C4-2B (cell line): ENCODE results near the gene PRUNE2.

Experiments used
- H3K27ac ChIP-seq: fragments of 450-650 bp; 2 replicates; pipeline ENCODE4 v1.5.1; 2017
- ZFX ChIP-seq: fragments of 450-650 bp; IDR thresholded peaks from 2 replicates; pipeline ENCODE4 v1.6.1; 2017
- TF ChIP-seq, protein P1 (sequence below): fragments of 450-650 bp; conservative IDR thresholded peaks from 2 replicates; pipeline ENCODE4 v1.5.1; 2017; ENCODE audit warnings: mild to moderate bottlenecking

PRUNE2 gene

DNA sequence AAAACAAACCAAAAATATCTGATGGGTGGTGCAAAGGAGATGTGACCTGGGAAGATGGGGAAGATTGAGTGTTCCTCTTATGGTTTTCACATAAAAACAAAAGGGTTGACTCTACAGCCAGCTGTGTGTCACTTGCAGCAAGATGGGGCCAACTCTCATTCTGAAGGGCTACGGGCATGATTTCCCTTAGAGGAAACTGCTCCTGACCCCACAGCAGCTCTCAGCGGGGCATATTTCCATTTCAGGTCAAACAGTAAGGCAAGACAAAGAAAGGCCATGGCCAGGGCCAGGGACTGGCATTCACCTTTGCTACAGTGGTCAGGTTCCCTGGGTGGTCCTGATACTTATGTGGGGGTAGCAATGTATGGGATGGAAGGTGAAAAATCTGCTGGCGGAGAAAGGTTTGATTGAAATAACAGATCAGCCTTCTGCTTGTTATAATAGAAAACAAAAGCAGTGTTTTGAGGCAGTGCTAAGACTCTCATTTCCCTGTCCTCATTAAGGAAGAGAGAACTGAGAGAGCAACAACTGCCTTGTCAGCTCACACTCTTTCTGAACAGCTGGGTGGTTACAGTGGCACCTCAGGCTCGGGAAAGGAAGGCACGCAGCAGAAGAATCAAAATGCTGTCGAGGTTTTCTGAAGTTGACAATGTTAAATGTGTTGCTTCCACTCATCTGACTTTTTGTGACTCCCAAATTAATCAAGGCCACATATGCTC, 262.4 kb downstream of the PRUNE2 start:
- H3K27ac ChIP-seq, result no peak overlapping the region
- TF ChIP-seq ZFX, result no peak
- TF ChIP-seq, protein P1, sequence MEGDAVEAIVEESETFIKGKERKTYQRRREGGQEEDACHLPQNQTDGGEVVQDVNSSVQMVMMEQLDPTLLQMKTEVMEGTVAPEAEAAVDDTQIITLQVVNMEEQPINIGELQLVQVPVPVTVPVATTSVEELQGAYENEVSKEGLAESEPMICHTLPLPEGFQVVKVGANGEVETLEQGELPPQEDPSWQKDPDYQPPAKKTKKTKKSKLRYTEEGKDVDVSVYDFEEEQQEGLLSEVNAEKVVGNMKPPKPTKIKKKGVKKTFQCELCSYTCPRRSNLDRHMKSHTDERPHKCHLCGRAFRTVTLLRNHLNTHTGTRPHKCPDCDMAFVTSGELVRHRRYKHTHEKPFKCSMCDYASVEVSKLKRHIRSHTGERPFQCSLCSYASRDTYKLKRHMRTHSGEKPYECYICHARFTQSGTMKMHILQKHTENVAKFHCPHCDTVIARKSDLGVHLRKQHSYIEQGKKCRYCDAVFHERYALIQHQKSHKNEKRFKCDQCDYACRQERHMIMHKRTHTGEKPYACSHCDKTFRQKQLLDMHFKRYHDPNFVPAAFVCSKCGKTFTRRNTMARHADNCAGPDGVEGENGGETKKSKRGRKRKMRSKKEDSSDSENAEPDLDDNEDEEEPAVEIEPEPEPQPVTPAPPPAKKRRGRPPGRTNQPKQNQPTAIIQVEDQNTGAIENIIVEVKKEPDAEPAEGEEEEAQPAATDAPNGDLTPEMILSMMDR, result no peak

DNA sequence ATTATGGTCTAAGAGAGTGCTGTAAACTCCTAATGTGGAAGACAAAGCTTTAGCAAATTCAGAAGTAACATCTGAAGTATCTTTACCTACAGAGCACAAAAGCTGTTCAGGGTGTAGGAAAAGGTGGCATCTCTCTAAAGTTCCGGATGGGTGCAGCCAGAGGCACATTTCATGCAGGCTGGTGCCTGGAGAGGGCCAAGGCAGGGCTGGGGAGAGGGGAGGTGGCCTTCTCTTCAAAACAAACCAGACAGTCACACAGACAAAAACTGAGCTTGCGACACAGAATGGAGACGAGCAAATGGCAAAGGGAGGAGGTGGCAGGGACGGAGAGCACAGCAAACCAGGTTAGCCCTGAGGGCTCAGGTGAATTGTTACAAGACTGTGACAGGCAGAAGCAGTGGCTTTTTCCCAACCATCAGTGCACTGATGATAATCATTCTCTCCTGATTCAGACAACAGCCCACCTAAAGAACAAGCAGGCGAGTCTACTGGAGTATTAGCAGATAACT, 263.2 kb downstream of the PRUNE2 start:
- H3K27ac ChIP-seq, result no peak overlapping the region
- TF ChIP-seq, protein P1, result no peak
- no peak for TF ChIP-seq ZFX

DNA sequence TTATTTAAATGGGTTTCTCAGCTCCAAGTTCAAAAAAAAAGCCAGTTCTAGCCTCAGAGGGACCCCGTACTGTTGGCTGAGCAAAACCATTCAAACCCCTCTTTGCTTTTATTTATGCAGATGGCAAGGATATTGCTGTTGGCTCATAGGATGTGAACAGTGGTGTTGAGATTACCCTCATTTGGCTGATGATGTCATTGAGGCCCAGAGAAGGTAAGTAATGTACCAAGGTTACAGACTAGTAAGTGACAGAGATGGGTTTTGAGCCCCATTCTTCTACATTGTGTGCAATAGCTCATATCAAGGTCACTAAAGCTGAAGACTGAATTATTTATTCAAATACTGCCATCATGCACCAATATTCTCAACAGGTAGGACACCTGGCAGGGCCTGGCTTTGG, 263.8 kb downstream of the PRUNE2 start:
- TF ChIP-seq, protein P1, result no peak
- no peak for TF ChIP-seq ZFX

DNA sequence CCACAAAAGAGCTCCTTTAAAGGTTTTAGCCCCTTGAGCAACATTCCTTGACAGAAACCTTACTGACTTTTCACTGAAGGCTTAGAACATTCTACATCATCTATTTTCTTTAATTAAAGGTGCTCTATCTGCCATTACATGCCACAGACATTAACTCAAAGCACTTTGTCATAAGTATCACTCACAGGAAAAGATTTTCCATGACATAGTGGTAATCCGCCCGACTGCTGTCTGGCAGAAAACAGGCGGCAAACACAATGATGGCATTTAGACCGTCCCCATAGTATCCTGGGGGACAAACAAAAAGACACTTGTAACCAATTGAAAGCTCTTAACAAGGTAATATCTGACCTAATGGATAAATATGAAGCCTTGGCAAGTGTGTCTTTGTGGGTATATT, 267.9 kb downstream of the PRUNE2 start:
- TF ChIP-seq, protein P1, result no peak
- TF ChIP-seq ZFX, result no peak

More for the DNA sequence above, 263.8 kb downstream of the PRUNE2 start:
- H3K27ac ChIP-seq, result no peak overlapping the region

DNA sequence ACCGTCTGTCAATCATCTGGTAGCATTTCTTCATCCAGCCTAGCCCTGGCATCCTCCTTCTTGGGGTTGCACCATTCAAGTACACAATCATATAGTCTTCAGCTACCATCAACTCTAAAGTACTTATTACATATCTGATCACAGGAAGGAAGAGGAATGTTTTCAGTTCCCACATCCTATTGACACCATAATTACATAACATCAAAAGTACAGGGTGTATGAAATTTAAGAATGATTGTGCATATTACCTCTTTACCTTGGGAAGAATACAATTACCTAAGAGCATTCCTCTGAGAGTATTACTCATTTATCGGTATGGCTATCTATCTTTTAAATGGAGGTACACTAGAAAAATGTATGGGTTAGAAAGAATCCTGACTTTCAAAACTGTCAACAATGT, 268.5 kb downstream of the PRUNE2 start:
- H3K27ac ChIP-seq, result no peak overlapping the region
- TF ChIP-seq, protein P1, result no peak
- TF ChIP-seq ZFX, result no peak

More for the DNA sequence above, 267.9 kb downstream of the PRUNE2 start:
- no peak overlapping the region for H3K27ac ChIP-seq

DNA sequence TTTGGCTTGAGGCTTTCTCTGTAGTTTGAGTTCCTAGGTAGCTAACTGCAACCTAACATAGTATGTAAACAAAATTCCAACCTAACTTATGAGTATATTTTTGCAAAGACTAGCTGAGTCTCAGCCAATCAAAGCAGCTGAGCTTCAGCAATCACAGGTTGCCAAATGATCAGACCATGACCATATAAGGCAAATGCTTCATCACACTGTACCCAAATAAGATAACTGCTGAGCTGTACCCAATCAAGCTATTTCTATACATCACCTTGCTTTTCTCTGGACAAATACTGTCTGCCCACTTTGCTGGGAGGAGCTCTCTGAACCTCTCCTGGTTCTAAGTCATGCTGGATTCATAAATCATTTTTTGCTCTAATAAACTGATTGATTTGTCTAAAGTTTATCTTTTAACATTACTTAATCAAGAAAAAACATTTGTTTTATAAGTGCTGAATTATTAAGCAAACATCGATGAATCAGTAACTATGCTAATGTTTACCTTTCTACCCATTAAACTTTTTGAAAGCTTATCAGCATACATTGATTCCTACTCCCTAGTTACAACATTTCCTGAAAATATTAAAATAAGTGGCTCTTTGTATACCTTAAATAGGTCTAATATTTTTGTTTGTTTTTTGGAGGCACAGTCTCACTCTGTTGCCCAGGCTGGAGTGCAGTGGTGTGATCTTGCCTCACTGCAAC, 271.4 kb downstream of the PRUNE2 start:
- peak overlapping the region; percentile 88 for H3K27ac ChIP-seq
- TF ChIP-seq, protein P1, result no peak
- no peak for TF ChIP-seq ZFX

DNA sequence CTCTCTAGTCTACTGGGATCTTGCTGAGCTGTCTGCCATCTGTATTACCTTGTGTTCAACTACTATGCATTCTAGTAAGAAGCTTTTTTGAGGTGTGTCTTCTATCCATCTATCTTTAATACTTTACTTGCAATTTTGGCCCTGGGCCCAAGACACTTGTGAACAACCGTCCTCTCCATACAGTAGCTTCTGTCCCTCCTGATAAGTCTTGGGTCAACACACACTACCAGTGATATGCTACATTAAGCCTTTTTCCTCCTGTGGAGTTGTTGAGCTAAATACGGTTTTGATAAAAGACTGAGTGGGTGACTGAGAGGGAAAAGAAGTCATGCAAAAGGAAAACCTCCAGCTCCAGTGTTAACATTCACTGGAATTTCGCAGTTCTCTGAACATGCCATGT, 275.0 kb downstream of the PRUNE2 start:
- H3K27ac ChIP-seq, result no peak overlapping the region; the same call in 1 of the 2 replicates
- TF ChIP-seq ZFX, result no peak
- TF ChIP-seq, protein P1, result no peak
